Measurements from ENCODE around the gene TM9SF1. TPM values are rescaled to one million over a fixed set of nuclear protein-coding genes. Genes with fewer than 3 reads are reported as not detected.
A peak's percentile ranks its signal among the peaks of the same experiment; 100 is the strongest.
"Not testable (repeated sequence)": the region's sequence is repeated elsewhere in the genome, so short reads cannot be mapped to it uniquely, and the experiment has no call there.

Gene TM9SF1
- total and polyA plus RNA-seq, 2 donors from 2014 or later: 41.1 to 83.6 TPM

GRCh38 chr14:24219521-24219920 lies 24.3 kb upstream of the TM9SF1 start:
- TF ChIP-seq, protein P1, sequence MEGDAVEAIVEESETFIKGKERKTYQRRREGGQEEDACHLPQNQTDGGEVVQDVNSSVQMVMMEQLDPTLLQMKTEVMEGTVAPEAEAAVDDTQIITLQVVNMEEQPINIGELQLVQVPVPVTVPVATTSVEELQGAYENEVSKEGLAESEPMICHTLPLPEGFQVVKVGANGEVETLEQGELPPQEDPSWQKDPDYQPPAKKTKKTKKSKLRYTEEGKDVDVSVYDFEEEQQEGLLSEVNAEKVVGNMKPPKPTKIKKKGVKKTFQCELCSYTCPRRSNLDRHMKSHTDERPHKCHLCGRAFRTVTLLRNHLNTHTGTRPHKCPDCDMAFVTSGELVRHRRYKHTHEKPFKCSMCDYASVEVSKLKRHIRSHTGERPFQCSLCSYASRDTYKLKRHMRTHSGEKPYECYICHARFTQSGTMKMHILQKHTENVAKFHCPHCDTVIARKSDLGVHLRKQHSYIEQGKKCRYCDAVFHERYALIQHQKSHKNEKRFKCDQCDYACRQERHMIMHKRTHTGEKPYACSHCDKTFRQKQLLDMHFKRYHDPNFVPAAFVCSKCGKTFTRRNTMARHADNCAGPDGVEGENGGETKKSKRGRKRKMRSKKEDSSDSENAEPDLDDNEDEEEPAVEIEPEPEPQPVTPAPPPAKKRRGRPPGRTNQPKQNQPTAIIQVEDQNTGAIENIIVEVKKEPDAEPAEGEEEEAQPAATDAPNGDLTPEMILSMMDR (IDR thresholded peaks at IDR 0.05; ENCODE audit: borderline replicate concordance, extremely low read depth, insufficient read depth): no peak
- DNase-seq: no peak
- intact Hi-C loops (cut with DNase I): no loop called here
- Histone ChIP-seq H3K4me1 (ENCODE audit: control insufficient read depth in 2 of 3, insufficient read depth in 2 of 3, low read depth in 1 of 3, low read length in 3 of 3) (peaks cover 0 to 6% (median 0%) of the 10 kb centered on the region in 3 donors), H3K9me3 (ENCODE audit: control insufficient read depth in 2 of 3, insufficient read depth in 1 of 3, low read length in 3 of 3) (no peaks in the 10 kb centered on the region), H3K4me3 (ENCODE audit: low read length in 3 of 3) (no peak overlapping the region), H3K27me3 (ENCODE audit: control insufficient read depth, insufficient read depth, low read length) (no peaks in the 10 kb centered on the region), H3K27ac (ENCODE audit: low read depth in 2 of 2, low read length in 2 of 2) (no peak overlapping the region), H3K9ac (ENCODE audit: low read length in 3 of 3) (no peak overlapping the region), H3K36me3 (ENCODE audit: control insufficient read depth in 2 of 3, insufficient read depth in 3 of 3, low read length in 3 of 3) (peaks cover 0 to 2% (median 0%) of the 10 kb centered on the region in 3 donors)
- no peak for FAIRE-seq

DNA sequence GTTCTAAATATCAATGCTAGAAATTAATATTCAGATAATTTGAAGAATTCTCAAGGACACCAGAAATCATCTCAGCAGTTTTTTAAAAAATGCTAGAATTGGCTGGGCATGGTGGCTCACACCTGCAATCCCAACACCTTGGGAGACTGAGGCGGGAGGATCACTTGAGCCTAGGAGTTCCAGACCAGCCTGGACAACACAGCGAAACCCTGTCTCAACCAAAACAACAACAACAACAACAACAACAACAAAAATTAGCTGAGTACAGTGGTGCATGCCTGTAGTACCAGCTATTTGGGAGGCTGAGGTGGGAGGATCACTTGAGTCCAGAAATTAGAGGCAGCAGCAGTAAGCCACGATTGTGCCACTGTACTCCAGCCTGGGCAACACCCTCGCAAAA lies 23.8 kb upstream of the TM9SF1 start:
- no peak for FAIRE-seq
- intact Hi-C loops (cut with DNase I): no loop called here

DNA sequence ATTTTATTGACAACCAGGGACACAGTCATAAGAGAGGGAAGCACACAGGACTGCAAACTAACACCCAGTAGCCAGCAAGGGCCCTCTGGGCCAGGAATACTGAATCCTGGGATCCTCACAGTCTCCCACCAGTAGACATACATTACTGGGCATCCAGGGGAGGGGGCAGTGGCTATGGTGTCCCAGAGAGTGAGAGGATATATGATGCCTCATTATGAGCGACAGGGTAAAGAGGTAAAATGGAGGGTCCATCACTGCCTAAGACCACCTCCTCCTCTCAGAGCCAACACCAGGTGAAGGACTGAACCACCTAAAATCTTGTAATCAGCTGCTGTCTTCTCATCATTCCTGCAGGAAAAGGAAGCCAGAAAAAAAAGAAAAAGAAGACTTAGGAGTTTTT lies 21.6 kb upstream of the TM9SF1 start:
- H3K27me3 ChIP-seq (ENCODE audit: control insufficient read depth, insufficient read depth, low read length); H3K9me3 ChIP-seq (ENCODE audit: control insufficient read depth in 2 of 3, insufficient read depth in 1 of 3, low read length in 3 of 3); FAIRE-seq; H3K36me3 ChIP-seq (ENCODE audit: control insufficient read depth in 2 of 3, insufficient read depth in 3 of 3, low read length in 3 of 3); DNase-seq; intact Hi-C loops (cut with DNase I); H3K9ac ChIP-seq (ENCODE audit: low read length in 3 of 3); H3K4me3 ChIP-seq (ENCODE audit: low read length in 3 of 3); H3K27ac ChIP-seq (ENCODE audit: low read depth in 2 of 2, low read length in 2 of 2): not testable (repeated sequence)
- H3K4me1 ChIP-seq (ENCODE audit: control insufficient read depth in 2 of 3, insufficient read depth in 2 of 3, low read depth in 1 of 3, low read length in 3 of 3): peaks cover 3 to 11% (median 3%) of the 10 kb centered on the region in 3 donors

More for the DNA sequence above, 23.8 kb upstream of the TM9SF1 start:
- Histone ChIP-seq H3K4me3 (ENCODE audit: low read length in 3 of 3) (no peak overlapping the region), H3K9me3 (ENCODE audit: control insufficient read depth in 2 of 3, insufficient read depth in 1 of 3, low read length in 3 of 3) (no peaks in the 10 kb centered on the region), H3K4me1 (ENCODE audit: control insufficient read depth in 2 of 3, insufficient read depth in 2 of 3, low read depth in 1 of 3, low read length in 3 of 3) (peaks cover 0 to 6% (median under 1%) of the 10 kb centered on the region in 3 donors), H3K36me3 (ENCODE audit: control insufficient read depth in 2 of 3, insufficient read depth in 3 of 3, low read length in 3 of 3) (peaks cover 0 to 2% (median 0%) of the 10 kb centered on the region in 3 donors), H3K9ac (ENCODE audit: low read length in 3 of 3) (no peak overlapping the region), H3K27ac (ENCODE audit: low read depth in 2 of 2, low read length in 2 of 2) (no peak overlapping the region), H3K27me3 (ENCODE audit: control insufficient read depth, insufficient read depth, low read length) (no peaks in the 10 kb centered on the region)
- TF ChIP-seq, protein P1 (IDR thresholded peaks at IDR 0.05; ENCODE audit: borderline replicate concordance, extremely low read depth, insufficient read depth): no peak
- no peak for DNase-seq

DNA sequence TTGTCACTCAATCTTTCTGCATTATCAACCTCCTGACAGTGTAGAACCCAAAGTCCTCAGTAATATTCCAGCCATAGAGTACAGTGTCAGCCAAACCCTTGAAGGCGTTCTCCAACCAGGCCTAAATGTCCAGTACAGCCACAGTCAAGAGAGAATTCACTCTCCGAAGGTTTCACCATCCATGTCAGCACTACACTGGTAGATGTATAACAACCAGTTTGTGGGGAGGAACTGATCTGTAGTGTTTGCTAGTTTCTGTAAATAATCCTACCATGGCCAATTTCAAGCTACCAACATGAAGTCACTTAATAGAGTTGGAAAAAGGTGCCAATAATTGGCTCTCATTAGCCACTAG lies 21.1 kb upstream of the TM9SF1 start:
- no peak overlapping the region for H3K9ac ChIP-seq (ENCODE audit: low read length in 3 of 3)
- TF ChIP-seq, protein P1 (IDR thresholded peaks at IDR 0.05; ENCODE audit: borderline replicate concordance, extremely low read depth, insufficient read depth): no peak

More for the DNA sequence above, 21.1 kb upstream of the TM9SF1 start:
- Histone ChIP-seq H3K27ac (ENCODE audit: low read depth in 2 of 2, low read length in 2 of 2) (no peak overlapping the region), H3K36me3 (ENCODE audit: control insufficient read depth in 2 of 3, insufficient read depth in 3 of 3, low read length in 3 of 3) (peaks cover 0 to 4% (median 2%) of the 10 kb centered on the region in 3 donors), H3K4me3 (ENCODE audit: low read length in 3 of 3) (peak overlapping the region in 2 of 3 donors; percentile 98 to 99), H3K9me3 (ENCODE audit: control insufficient read depth in 2 of 3, insufficient read depth in 1 of 3, low read length in 3 of 3) (no peaks in the 10 kb centered on the region), H3K4me1 (ENCODE audit: control insufficient read depth in 2 of 3, insufficient read depth in 2 of 3, low read depth in 1 of 3, low read length in 3 of 3) (peaks cover 3 to 11% (median 3%) of the 10 kb centered on the region in 3 donors), H3K27me3 (ENCODE audit: control insufficient read depth, insufficient read depth, low read length) (no peaks in the 10 kb centered on the region)
- intact Hi-C loops (cut with DNase I): no loop called here
- FAIRE-seq (no peak), DNase-seq (no peak)

All from kidney (tissue), 14 donors.